K562 (cell line): ENCODE data around the gene COQ8A. TPM values are rescaled to one million over a fixed set of nuclear protein-coding genes. Genes with fewer than 3 reads are reported as not detected.

ENCODE experiments used
- ATAC-seq: fragments of 200-7000 bp; cut with Tn5 transposase; 3 replicates; pipeline ENCODE4 v1.9.1; 2020; ENCODE audit warnings: moderate library complexity
- BruUV-seq: library from RNA; stranded (reverse); fragments of 400-500 nt; replicated peaks from 2 replicates; lab custom pipeline; 2021; lab: Mats Ljungman, UMichigan
- CTCF ChIA-PET: fragments of 300-600 bp; formaldehyde crosslinking; extraction: SDS; loops from one replicate; lab custom pipeline; 2021; ENCODE audit warnings: low intra/inter-chr PET ratio; lab: Yijun Ruan, JAX
- POLR2A ChIA-PET: fragments of 300-600, 350-650 bp; sonication (Branson Sonifier 250); formaldehyde crosslinking; extraction: SDS; loops from one replicate; lab custom pipeline; 2021; ENCODE audit warnings: antibody characterized with exemption, inconsistent platforms; lab: Yijun Ruan, JAX
- DNase-seq, 4 experiments: peaks; one replicate each; pipeline versions ENCODE4 v3.0.0 to v3.0.0-alpha.2; 2011 to 2018; ENCODE audit warnings: low spot score in 3 of 4, mixed read lengths in 3 of 4; ENCODE audit errors: extremely low read depth in 1 of 4
- FAIRE-seq: peaks from 2 replicates; lab custom pipeline; 2011; peaks lifted over from hg19 to GRCh38; lab: Jason Lieb, UNC
- H2AFZ ChIP-seq: 2 replicates; pipeline ENCODE4 v1.6.0; 2011; ENCODE audit warnings: low read depth, low read length, control low read depth, inconsistent platforms
- H3K27ac ChIP-seq: fragments of 200-600 bp; 3 replicates; pipeline ENCODE4 v1.8.0; 2011; ENCODE audit warnings: low read depth, mild to moderate bottlenecking, control low read depth, inconsistent platforms, low read length, moderate library complexity, mixed read lengths; ENCODE audit errors: extremely low read depth
- H3K27me3 ChIP-seq, 2 experiments: fragments of 300-600 bp in 1 of 2; 2 replicates in 1 of 2; 3 replicates in 1 of 2; pipeline versions ENCODE4 v1.6.0 to v1.8.0; 2011; ENCODE audit warnings: inconsistent platforms in 2 of 2, low read length in 2 of 2, mild to moderate bottlenecking in 1 of 2, mixed read lengths in 1 of 2, moderate library complexity in 1 of 2; ENCODE audit not compliant: control insufficient read depth in 2 of 2, insufficient read depth in 2 of 2
- H3K36me3 ChIP-seq: fragments of 300-600 bp; 3 replicates; pipeline ENCODE4 v1.8.0; 2011; ENCODE audit warnings: mild to moderate bottlenecking, low read length, inconsistent platforms; ENCODE audit not compliant: control insufficient read depth, insufficient read depth
- H3K4me1 ChIP-seq, 2 experiments: fragments of 200-600 bp in 1 of 2; replicated peaks in 1 of 2; 2 replicates in 1 of 2; 3 replicates in 1 of 2; pipeline versions ENCODE4 v1.5.1 to v1.8.0; 2011; ENCODE audit warnings: inconsistent platforms in 2 of 2, low read length in 2 of 2, mild to moderate bottlenecking in 1 of 2, mixed read lengths in 1 of 2, moderate library complexity in 1 of 2; ENCODE audit not compliant: control insufficient read depth in 2 of 2, insufficient read depth in 2 of 2
- H3K4me2 ChIP-seq: 2 replicates; pipeline ENCODE4 v1.6.1; 2011; ENCODE audit warnings: low read length, control low read depth, inconsistent platforms, mixed read lengths; ENCODE audit not compliant: insufficient read depth
- H3K4me3 ChIP-seq: fragments of 200-600 bp; sonication (generic), shearing (Covaris generic); 2 replicates; pipeline ENCODE4 v1.5.1; 2016; ENCODE audit warnings: control low read depth, inconsistent platforms
- H3K79me2 ChIP-seq: fragments of 200-600 bp; 3 replicates; pipeline ENCODE4 v1.8.0; 2011; ENCODE audit warnings: low read length, inconsistent platforms; ENCODE audit not compliant: control insufficient read depth, insufficient read depth
- H3K9ac ChIP-seq, 2 experiments: 2 replicates each; pipeline versions ENCODE4 v1.6.0 to v1.6.1; 2011; ENCODE audit warnings: low read depth in 2 of 2, low read length in 2 of 2, control low read depth in 1 of 2, inconsistent platforms in 1 of 2, mild to moderate bottlenecking in 1 of 2, mixed read lengths in 1 of 2; ENCODE audit not compliant: insufficient read depth in 1 of 2
- H3K9me1 ChIP-seq: one replicate; pipeline ENCODE4 v1.6.0; 2011; ENCODE audit warnings: inconsistent platforms, mild to moderate bottlenecking, low read length, moderate library complexity; ENCODE audit not compliant: control insufficient read depth, insufficient read depth
- H3K9me3 ChIP-seq: replicated peaks from 2 replicates; pipeline ENCODE4 v1.5.1; 2011; ENCODE audit warnings: low read depth, low read length, inconsistent platforms; ENCODE audit not compliant: control insufficient read depth, insufficient read depth
- H4K20me1 ChIP-seq: replicated peaks from 2 replicates; pipeline ENCODE4 v1.6.1; 2011; ENCODE audit warnings: low read length, inconsistent platforms, mixed read lengths; ENCODE audit not compliant: control insufficient read depth, insufficient read depth
- CHCHD3 ChIP-seq: fragments of 250-450 bp; sonication (Bioruptor Pico); IDR thresholded peaks from 2 replicates; pipeline ENCODE4 v2.1.2; 2022; ENCODE audit warnings: mild to moderate bottlenecking
- CTBP1 ChIP-seq: fragments of 450-650 bp; IDR thresholded peaks from 2 replicates; pipeline ENCODE4 v1.6.1; 2016; ENCODE audit warnings: borderline replicate concordance
- EP400 ChIP-seq: fragments of 450-650 bp; IDR thresholded peaks from 2 replicates; pipeline ENCODE4 v1.6.1; 2017; ENCODE audit warnings: antibody characterized with exemption, mild to moderate bottlenecking, moderate library complexity
- RBM25 ChIP-seq: fragments of 200-400 bp; formaldehyde crosslinking; IDR thresholded peaks from 2 replicates; pipeline ENCODE4 v1.6.1; 2018; ENCODE audit warnings: low read length, low read depth, moderate library complexity; ENCODE audit not compliant: severe bottlenecking
- SP2 ChIP-seq: IDR thresholded peaks from 2 replicates; pipeline ENCODE4 v1.6.1; 2011; ENCODE audit warnings: mild to moderate bottlenecking, low read depth, low read length, moderate library complexity; ENCODE audit not compliant: poor library complexity, severe bottlenecking; ENCODE audit errors: extremely low read depth
- WGBS: fragments of 100-300 bp; shearing (Covaris generic); methylation state at CpG from one replicate; pipeline ENCODE4 v1.1.6; 2016; ENCODE audit warnings: low coverage, mixed read lengths; ENCODE audit not compliant: insufficient coverage; ENCODE audit errors: missing lambda C conversion rate; 5-methylcytosine and 5-hydroxymethylcytosine counted together
- in situ Hi-C: fragments of 300-500 bp; cut with MboI; formaldehyde crosslinking; loops from 4 replicates; pipeline ENCODE4 v1.15.0; 2018; ENCODE audit warnings: inconsistent platforms, mixed read lengths
- intact Hi-C: fragments of 100-400 bp; cut with micrococcal nuclease; formaldehyde crosslinking; loops from 2 replicates; pipeline ENCODE4 v1.14.2; 2022
- polyA plus RNA-seq, 8 experiments: library from polyadenylated mRNA; depleted of rRNA in 4 of 8; stranded (reverse) in 5 of 8; unstranded in 3 of 8; fragments of >200 nt; fragmentation: Nextera tagmentation in 2 of 8; fragmentation: Illumina TruSeq in 1 of 8; extraction: Ambion mirVana in 2 of 8; extraction: Trizol in 1 of 8; gene quantifications; 2 replicates each; pipeline versions ENCODE4 v1.2.1 to v1.2.3, GENCODE V29; 2011 to 2014; ENCODE audit warnings: inconsistent platforms in 1 of 8, missing spikeins in 1 of 8
- total RNA-seq, 7 experiments: library from RNA; depleted of rRNA in 6 of 7; stranded (reverse); fragments of >200 nt in 6 of 7; fragmentation: Illumina TruSeq in 2 of 7; extraction: Trizol in 2 of 7; gene quantifications; 2 replicates each; pipeline versions ENCODE4 v1.2.1 to v1.2.3, GENCODE V29; 2011 to 2021; ENCODE audit warnings: low replicate concordance in 1 of 7
- TF ChIP-seq, protein P1 (sequence below): fragments of 450-650 bp; IDR thresholded peaks from 2 replicates; pipeline ENCODE4 v1.6.1; 2016; ENCODE audit warnings: low read depth, mild to moderate bottlenecking, moderate library complexity
- TF ChIP-seq, protein P2 (sequence below): fragments of 250-450 bp; sonication (Bioruptor Pico); IDR thresholded peaks from 2 replicates; pipeline ENCODE4 v1.9.0; 2021; ENCODE audit warnings: mild to moderate bottlenecking

The COQ8A gene
- total and polyA plus RNA-seq, 9 of the 15 experiments (the other 6 are each of a cell fraction or from before 2014, with no cell fraction given), result 2.6 to 54.3 (median 32.4) TPM

DNA sequence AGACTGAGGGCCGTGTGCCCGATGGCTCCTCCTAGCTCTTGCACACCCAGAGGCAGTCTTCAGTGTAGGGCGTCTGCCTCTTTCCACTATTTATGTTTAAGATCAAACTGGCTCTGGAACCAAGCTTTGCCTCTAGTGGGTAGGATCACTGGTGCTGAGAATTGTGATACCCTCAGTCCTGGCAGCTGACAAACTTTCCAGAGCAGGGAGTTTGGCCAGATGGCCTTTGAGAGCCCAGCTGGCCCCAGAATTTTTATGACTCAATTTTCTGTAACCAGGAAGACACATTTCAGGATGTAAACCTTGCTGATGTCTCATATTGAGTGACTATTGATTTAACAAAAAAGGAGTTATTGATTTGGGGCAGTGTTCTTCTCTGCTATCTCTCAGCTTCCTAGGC, 6.7 kb downstream of the COQ8A start (continued):
- TF ChIP-seq, protein P1, sequence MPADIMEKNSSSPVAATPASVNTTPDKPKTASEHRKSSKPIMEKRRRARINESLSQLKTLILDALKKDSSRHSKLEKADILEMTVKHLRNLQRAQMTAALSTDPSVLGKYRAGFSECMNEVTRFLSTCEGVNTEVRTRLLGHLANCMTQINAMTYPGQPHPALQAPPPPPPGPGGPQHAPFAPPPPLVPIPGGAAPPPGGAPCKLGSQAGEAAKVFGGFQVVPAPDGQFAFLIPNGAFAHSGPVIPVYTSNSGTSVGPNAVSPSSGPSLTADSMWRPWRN, result no peak
- no peak for TF ChIP-seq EP400

DNA sequence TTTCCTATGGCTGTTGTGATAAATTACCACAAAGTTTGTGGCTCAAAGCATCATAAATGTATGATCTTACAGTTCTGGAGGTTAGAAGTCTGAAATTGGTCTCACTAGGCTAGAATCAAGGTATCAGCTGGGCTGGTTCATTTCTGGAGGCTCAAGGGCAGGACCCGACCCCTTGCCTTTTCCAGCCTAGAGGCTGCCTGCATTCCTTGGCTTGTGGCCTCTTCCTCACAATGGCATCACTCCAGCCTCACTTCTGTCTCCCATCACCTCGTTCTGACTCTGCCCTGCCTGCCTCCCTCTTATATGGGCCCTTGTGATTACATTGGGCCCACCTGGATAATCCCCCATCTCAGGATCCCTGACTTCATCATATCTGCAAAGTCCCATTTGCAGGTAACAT, 8.0 kb downstream of the COQ8A start:
- TF ChIP-seq RBM25, result peak; percentile 9
- no peak for TF ChIP-seq CHCHD3 (CRISPR knock-in tag)
- no peak for TF ChIP-seq CTBP1
- no peak for TF ChIP-seq SP2
- TF ChIP-seq, protein P2, sequence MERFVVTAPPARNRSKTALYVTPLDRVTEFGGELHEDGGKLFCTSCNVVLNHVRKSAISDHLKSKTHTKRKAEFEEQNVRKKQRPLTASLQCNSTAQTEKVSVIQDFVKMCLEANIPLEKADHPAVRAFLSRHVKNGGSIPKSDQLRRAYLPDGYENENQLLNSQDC (CRISPR knock-in tag), result no peak
- ChIA-PET CTCF (no interaction called here), POLR2A (interaction anchor here (1.1 to 1.7 kb wide), 2 partner anchors 14 to 62 kb away, joined by 3 to 4 read pairs; no protein-coding TSS in a partner anchor)
- Histone ChIP-seq H2AFZ (no peak overlapping the region), H4K20me1 (peaks cover 10% of the 10 kb centered on the region; the same call in 1 of the 2 replicates), H3K27ac (no peak overlapping the region), H3K4me1 (peaks cover 22 to 26% of the 10 kb centered on the region in 2 experiments), H3K36me3 (no peaks in the 10 kb centered on the region), H3K79me2 (peaks cover 40% of the 10 kb centered on the region), H3K4me2 (no peak overlapping the region), H3K9ac (no peak overlapping the region), H3K9me1 (no peaks in the 10 kb centered on the region), H3K4me3 (no peak overlapping the region), H3K9me3 (no peaks in the 10 kb centered on the region), H3K27me3 (no peaks in the 10 kb centered on the region)
- 30% methylated on average over 2 of the region's 2 CpGs for WGBS
- no peak for FAIRE-seq
- DNase-seq, result no peak
- intact Hi-C loops, result loop anchor here (10.0 kb wide), 1 partner anchor 367 kb away; the partner anchor contains the start of gene CDC42BPA
- in situ Hi-C loops, result no loop called here
- ATAC-seq, result no peak
- BruUV-seq, result no TSS peak
